ENCODE data around the gene PPEF1.
A peak's percentile ranks its signal among the peaks of the same experiment; 100 is the strongest.

Gene PPEF1

GRCh38 chrX:18707426-18708049 lies at the start of gene PPEF1:
Gene PPEF1 (plus strand): TSS chrX:18707645. CDS start chrX:18707781, 136 bp downstream.
- DNase-seq (ENCODE audit: low read depth in 2 of 2) = no peak

- DNase-seq (ENCODE audit: low read depth in 2 of 2) = no peak
These were observed 46.2 kb upstream of the PPEF1 start for GRCh38 chrX:18661273-18661672.

- no peak for DNase-seq (ENCODE audit: low read depth in 2 of 2)
These were observed 42.5 kb upstream of the PPEF1 start for GRCh38 chrX:18664947-18665346.

- DNase-seq (ENCODE audit: low read depth in 2 of 2) = no peak
These were observed 40.8 kb upstream of the PPEF1 start for GRCh38 chrX:18666614-18667013.

GRCh38 chrX:18668071-18668835 lies 39.2 kb upstream of the PPEF1 start:
- no peak for DNase-seq (ENCODE audit: low read depth in 2 of 2)

GRCh38 chrX:18672008-18672407 lies 35.4 kb upstream of the PPEF1 start, which contains the start of gene RS1:
Gene RS1 (minus strand): TSS chrX:18672108. CDS start chrX:18672068, 40 bp downstream.
- no peak for DNase-seq (ENCODE audit: low read depth in 2 of 2)

GRCh38 chrX:18674417-18674787 lies 33.0 kb upstream of the PPEF1 start:
- DNase-seq (ENCODE audit: low read depth in 2 of 2) = no peak

GRCh38 chrX:18674788-18675735 lies 32.4 kb upstream of the PPEF1 start:
- peak; percentile 23 to 38 for DNase-seq (ENCODE audit: low read depth in 2 of 2)

- DNase-seq (ENCODE audit: low read depth in 2 of 2) = no peak
These were observed 31.4 kb upstream of the PPEF1 start for GRCh38 chrX:18676050-18676449.

GRCh38 chrX:18676470-18676869 lies 31.0 kb upstream of the PPEF1 start:
- no peak for DNase-seq (ENCODE audit: low read depth in 2 of 2)

- no peak for DNase-seq (ENCODE audit: low read depth in 2 of 2)
These were observed 30.1 kb upstream of the PPEF1 start for GRCh38 chrX:18677161-18677869.

GRCh38 chrX:18681996-18682395 lies 25.4 kb upstream of the PPEF1 start:
- no peak for DNase-seq (ENCODE audit: low read depth in 2 of 2)

- DNase-seq (ENCODE audit: low read depth in 2 of 2) = no peak
These were observed 24.5 kb upstream of the PPEF1 start for GRCh38 chrX:18682979-18683387.

GRCh38 chrX:18687856-18688495 lies 19.5 kb upstream of the PPEF1 start:
- DNase-seq (ENCODE audit: low read depth in 2 of 2) = no peak

GRCh38 chrX:18691431-18691830 lies 16.0 kb upstream of the PPEF1 start:
- DNase-seq (ENCODE audit: low read depth in 2 of 2) = no peak

- no peak for DNase-seq (ENCODE audit: low read depth in 2 of 2)
These were observed 14.9 kb upstream of the PPEF1 start for GRCh38 chrX:18692541-18692940.

- no peak for DNase-seq (ENCODE audit: low read depth in 2 of 2)
These were observed 10.8 kb upstream of the PPEF1 start for GRCh38 chrX:18696653-18697052.

- no peak for DNase-seq (ENCODE audit: low read depth in 2 of 2)
These were observed 8.5 kb upstream of the PPEF1 start for GRCh38 chrX:18698737-18699650.

- no peak for DNase-seq (ENCODE audit: low read depth in 2 of 2)
These were observed 5.7 kb upstream of the PPEF1 start for GRCh38 chrX:18701621-18702361.

All from fibroblast of skin of left biceps (primary cell).